ENCODE results near the gene RAB10. TPM values are rescaled to one million over a fixed set of nuclear protein-coding genes. Genes with fewer than 3 reads are reported as not detected.

RAB10 gene
- total and polyA plus RNA-seq, 2 of the 4 experiments (the other 2 are of a cell fraction): 30.1 to 77.1 TPM

DNA sequence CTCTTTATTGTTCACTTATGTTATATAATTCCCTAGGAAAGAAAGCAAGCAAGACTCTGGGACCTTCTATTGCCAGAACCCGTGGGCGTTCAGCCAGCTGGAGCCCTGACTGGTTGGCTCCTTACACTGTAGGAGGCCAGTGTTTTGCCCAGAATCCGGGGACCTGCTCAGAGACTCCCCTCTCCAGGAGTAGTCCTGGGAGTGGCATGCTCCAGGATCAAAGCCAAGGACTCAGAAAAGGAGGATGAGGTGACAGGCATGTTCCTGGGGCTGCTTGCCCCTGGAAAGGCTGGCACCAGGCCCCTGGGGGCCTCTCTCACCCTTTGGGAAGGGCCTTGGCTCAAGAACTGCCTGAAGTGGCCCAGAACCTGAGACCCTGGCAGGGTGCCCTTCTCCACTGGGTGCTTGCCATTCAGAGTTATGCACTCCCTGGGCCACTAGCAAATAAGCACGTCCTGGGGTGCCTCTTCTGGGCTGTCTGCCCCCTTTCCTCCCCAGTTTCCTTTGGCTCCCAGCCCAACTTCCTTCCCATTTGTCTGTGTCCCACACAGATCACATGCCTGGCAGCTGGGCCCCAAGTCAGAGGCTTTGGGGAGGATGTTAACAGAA lies 32.0 kb upstream of the RAB10 start:
- in situ Hi-C loops (cut with MboI; ENCODE audit: low sequenced_read_pairs): no loop called here
- H3K36me3 ChIP-seq (ENCODE audit: control insufficient read depth, insufficient read depth, low read length): no peaks in the 10 kb centered on the region
- H2BK15ac ChIP-seq (ENCODE audit: low read depth, low read length): no peak overlapping the region
- H4K8ac ChIP-seq (ENCODE audit: low read depth in 2 of 2, low read length in 2 of 2): no peak overlapping the region
- POLR2A ChIA-PET (ENCODE audit: unreplicated experiment): no interaction called here
- no CpG with 5 or more reads among the region's 4 CpGs for WGBS, 2 experiments (ENCODE audit: extremely low coverage in 2 of 2, insufficient read length in 1 of 2)
- H4K91ac ChIP-seq (ENCODE audit: insufficient read depth, low read depth, low read length): no peak overlapping the region
- no peak overlapping the region for H3K9ac ChIP-seq (ENCODE audit: low read depth, low read length)
- H3K23ac ChIP-seq (ENCODE audit: low read depth, low read length): no peak overlapping the region
- no peak for TF ChIP-seq SMC3 (IDR thresholded peaks at IDR 0.05; ENCODE audit: low read depth, low read length)
- no peak for TF ChIP-seq MAZ (IDR thresholded peaks at IDR 0.05; ENCODE audit: borderline replicate concordance, low read depth, low read length)
- TF ChIP-seq POLR2A (IDR thresholded peaks at IDR 0.05; ENCODE audit: low read depth, low read length): no peak
- no peak for TF ChIP-seq BHLHE40 (IDR thresholded peaks at IDR 0.05; ENCODE audit: low read depth, low read length)
- TF ChIP-seq, protein P1, sequence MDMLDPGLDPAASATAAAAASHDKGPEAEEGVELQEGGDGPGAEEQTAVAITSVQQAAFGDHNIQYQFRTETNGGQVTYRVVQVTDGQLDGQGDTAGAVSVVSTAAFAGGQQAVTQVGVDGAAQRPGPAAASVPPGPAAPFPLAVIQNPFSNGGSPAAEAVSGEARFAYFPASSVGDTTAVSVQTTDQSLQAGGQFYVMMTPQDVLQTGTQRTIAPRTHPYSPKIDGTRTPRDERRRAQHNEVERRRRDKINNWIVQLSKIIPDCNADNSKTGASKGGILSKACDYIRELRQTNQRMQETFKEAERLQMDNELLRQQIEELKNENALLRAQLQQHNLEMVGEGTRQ (IDR thresholded peaks at IDR 0.05; ENCODE audit: low read depth, low read length): no peak
- TF ChIP-seq RAD21 (IDR thresholded peaks at IDR 0.05; ENCODE audit: low read length): no peak
- no peak for TF ChIP-seq FOS (IDR thresholded peaks at IDR 0.05; ENCODE audit: low read depth, low read length)
- no peak for TF ChIP-seq RCOR1 (IDR thresholded peaks at IDR 0.05; ENCODE audit: insufficient replicate concordance, low read length)
- TF ChIP-seq MAFK (IDR thresholded peaks at IDR 0.05; ENCODE audit: low read depth, low read length): no peak
- TF ChIP-seq, protein P2, sequence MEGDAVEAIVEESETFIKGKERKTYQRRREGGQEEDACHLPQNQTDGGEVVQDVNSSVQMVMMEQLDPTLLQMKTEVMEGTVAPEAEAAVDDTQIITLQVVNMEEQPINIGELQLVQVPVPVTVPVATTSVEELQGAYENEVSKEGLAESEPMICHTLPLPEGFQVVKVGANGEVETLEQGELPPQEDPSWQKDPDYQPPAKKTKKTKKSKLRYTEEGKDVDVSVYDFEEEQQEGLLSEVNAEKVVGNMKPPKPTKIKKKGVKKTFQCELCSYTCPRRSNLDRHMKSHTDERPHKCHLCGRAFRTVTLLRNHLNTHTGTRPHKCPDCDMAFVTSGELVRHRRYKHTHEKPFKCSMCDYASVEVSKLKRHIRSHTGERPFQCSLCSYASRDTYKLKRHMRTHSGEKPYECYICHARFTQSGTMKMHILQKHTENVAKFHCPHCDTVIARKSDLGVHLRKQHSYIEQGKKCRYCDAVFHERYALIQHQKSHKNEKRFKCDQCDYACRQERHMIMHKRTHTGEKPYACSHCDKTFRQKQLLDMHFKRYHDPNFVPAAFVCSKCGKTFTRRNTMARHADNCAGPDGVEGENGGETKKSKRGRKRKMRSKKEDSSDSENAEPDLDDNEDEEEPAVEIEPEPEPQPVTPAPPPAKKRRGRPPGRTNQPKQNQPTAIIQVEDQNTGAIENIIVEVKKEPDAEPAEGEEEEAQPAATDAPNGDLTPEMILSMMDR (conservative IDR thresholded peaks at IDR 0.05; ENCODE audit: low read depth, low read length): no peak
- no peak for TF ChIP-seq CEBPB (IDR thresholded peaks at IDR 0.05; ENCODE audit: low read depth, low read length)
- no peak for TF ChIP-seq MXI1 (IDR thresholded peaks at IDR 0.05; ENCODE audit: borderline replicate concordance, low read depth, low read length)
- no peak for TF ChIP-seq ELK1 (IDR thresholded peaks at IDR 0.05; ENCODE audit: borderline replicate concordance, low read depth, low read length)
- TF ChIP-seq NFE2L2 (IDR thresholded peaks at IDR 0.05; ENCODE audit: low read depth, low read length): no peak
- TF ChIP-seq CHD1 (IDR thresholded peaks at IDR 0.05; ENCODE audit: low read depth, low read length): no peak
- TF ChIP-seq RFX5 (IDR thresholded peaks at IDR 0.05; ENCODE audit: low read depth, low read length): no peak
- BruUV-seq (replicated peaks): no TSS peak
- peaks cover 3% of the 10 kb centered on the region; the same call in 1 of the 2 replicates for H3K9me1 ChIP-seq (ENCODE audit: insufficient read depth, low read length)
- no peak overlapping the region for H4K5ac ChIP-seq (ENCODE audit: low read depth, low read length)
- H3K27me3 ChIP-seq (ENCODE audit: control insufficient read depth, insufficient read depth, low read length): no peaks in the 10 kb centered on the region; the same call in 1 of the 2 replicates
- H2BK5ac ChIP-seq (ENCODE audit: low read depth, low read length, poor library complexity, severe bottlenecking): no peak overlapping the region
- H2AK5ac ChIP-seq (ENCODE audit: low read depth, low read length): no peak overlapping the region
- H2BK20ac ChIP-seq (ENCODE audit: low read depth, low read length): no peak overlapping the region
- H3K56ac ChIP-seq (ENCODE audit: extremely low read depth, insufficient read depth, low read length): no peak overlapping the region
- H3K79me1 ChIP-seq (ENCODE audit: low read depth in 1 of 2, low read length in 2 of 2): no peaks in the 10 kb centered on the region
- no peak overlapping the region for H3K4me2 ChIP-seq (ENCODE audit: low read depth, low read length)
- H3K18ac ChIP-seq (ENCODE audit: low read depth, low read length): no peak overlapping the region
- H4K20me1 ChIP-seq (ENCODE audit: insufficient read depth, low read length): no peaks in the 10 kb centered on the region
- ATAC-seq (ENCODE audit: low read depth): peak; percentile 41; the same call in 1 of the 2 replicates
- dilution Hi-C loops (cut with HindIII; ENCODE audit: low sequenced_read_pairs, unreplicated experiment): no loop called here
- intact Hi-C loops (cut with micrococcal nuclease): no loop called here
- H2AK9ac ChIP-seq (replicated peaks; ENCODE audit: low read depth, low read length, poor library complexity): no peak overlapping the region
- H3K4me3 ChIP-seq (ENCODE audit: insufficient read depth, low read depth, low read length): no peak overlapping the region
- no peak overlapping the region for H3K27ac ChIP-seq (ENCODE audit: insufficient read depth, low read length)
- peak; percentile 41 for DNase-seq
- peaks cover 2% of the 10 kb centered on the region; the same call in 1 of the 2 replicates for H3K4me1 ChIP-seq (ENCODE audit: control insufficient read depth, insufficient read depth, low read length)
- H3K9me3 ChIP-seq (ENCODE audit: control insufficient read depth, insufficient read depth, low read length): no peaks in the 10 kb centered on the region
- H3K14ac ChIP-seq (replicated peaks; ENCODE audit: low read depth, low read length): no peak overlapping the region
- H2BK120ac ChIP-seq (ENCODE audit: low read depth, low read length): no peak overlapping the region
- CTCF ChIA-PET: no interaction called here
- H3K4ac ChIP-seq (ENCODE audit: low read depth, low read length): no peak overlapping the region
- peak overlapping the region; percentile 9 for H2AFZ ChIP-seq (replicated peaks; ENCODE audit: low read length, poor library complexity)
